ENCODE measurements around the gene PAM.
"Not testable (repeated sequence)": the region's sequence is repeated elsewhere in the genome, so short reads cannot be mapped to it uniquely, and the experiment has no call there.

Gene PAM

GRCh38 chr5:102946414-102946813 is 191.3 kb downstream of the PAM start:
- DNase-seq: no peak

- no peak for DNase-seq
Observed at GRCh38 chr5:102946971-102947370, 191.9 kb downstream of the PAM start.

GRCh38 chr5:102955488-102955887 is 200.4 kb downstream of the PAM start:
- DNase-seq: no peak

GRCh38 chr5:102956599-102956998 is 201.5 kb downstream of the PAM start:
- no peak for DNase-seq

- DNase-seq: no peak
Observed at GRCh38 chr5:102957141-102957540, 202.0 kb downstream of the PAM start.

- DNase-seq: no peak
Observed at GRCh38 chr5:102958481-102959011, 203.4 kb downstream of the PAM start.

GRCh38 chr5:102959055-102959454 is 203.9 kb downstream of the PAM start:
- no peak for DNase-seq

- DNase-seq: no peak
Observed at GRCh38 chr5:102961671-102962070, 206.6 kb downstream of the PAM start.

GRCh38 chr5:102965653-102966052 is 210.5 kb downstream of the PAM start:
- DNase-seq: no peak

GRCh38 chr5:102969641-102970040 is 214.5 kb downstream of the PAM start:
- DNase-seq: no peak

- DNase-seq: peak; percentile 40 to 66
Observed at GRCh38 chr5:102971676-102972293, 216.7 kb downstream of the PAM start.

- DNase-seq: no peak
Observed at GRCh38 chr5:102974177-102974576, 219.1 kb downstream of the PAM start.

GRCh38 chr5:102975045-102975444 is 219.9 kb downstream of the PAM start:
- DNase-seq: no peak

- DNase-seq: no peak
Observed at GRCh38 chr5:102975457-102976182, 220.5 kb downstream of the PAM start.

GRCh38 chr5:102981957-102982635 is 227.0 kb downstream of the PAM start:
- no peak for DNase-seq

GRCh38 chr5:102986074-102986473 is 231.0 kb downstream of the PAM start:
- no peak for DNase-seq

- no peak for DNase-seq
Observed at GRCh38 chr5:102988459-102988858, 233.4 kb downstream of the PAM start.

GRCh38 chr5:102991802-102992201 is 236.7 kb downstream of the PAM start:
- DNase-seq: no peak

GRCh38 chr5:102996011-102996575 is 241.0 kb downstream of the PAM start:
- no peak for DNase-seq

GRCh38 chr5:102998224-102998623 is 243.1 kb downstream of the PAM start:
- no peak for DNase-seq

- DNase-seq: no peak
Observed at GRCh38 chr5:102999191-102999590, 244.1 kb downstream of the PAM start.

- not testable (repeated sequence) for DNase-seq
Observed at GRCh38 chr5:102999621-103000020, 244.5 kb downstream of the PAM start.

- DNase-seq: no peak
Observed at GRCh38 chr5:103000089-103000488, 245.0 kb downstream of the PAM start.

GRCh38 chr5:103003872-103004271 is 248.8 kb downstream of the PAM start:
- DNase-seq: no peak
